HepG2 (cell line): ENCODE results near the gene ZSWIM7. TPM values are rescaled to one million over a fixed set of nuclear protein-coding genes. Genes with fewer than 3 reads are reported as not detected.

Source experiments
- ATAC-seq: fragments of 200-7000 bp; cut with Tn5 transposase; 3 replicates; pipeline ENCODE4 v1.9.1; 2020; ENCODE audit warnings: mild to moderate bottlenecking, moderate library complexity
- BruUV-seq: library from RNA; stranded (reverse); fragments of 400-500 nt; replicated peaks from 2 replicates; lab custom pipeline; 2021; lab: Mats Ljungman, UMichigan
- CTCF ChIA-PET: fragments of 300-600 bp; formaldehyde crosslinking; extraction: SDS; loops from one replicate; lab custom pipeline; 2021; ENCODE audit warnings: low total read pairs, inconsistent platforms, low intra/inter-chr PET ratio; lab: Yijun Ruan, JAX
- POLR2A ChIA-PET: fragments of 350-600 bp; sonication (Branson Sonifier 250); formaldehyde crosslinking; loops from one replicate; lab custom pipeline; 2020; ENCODE audit warnings: antibody characterized with exemption, inconsistent platforms; lab: Yijun Ruan, JAX
- DNase-seq: peaks from one replicate; pipeline ENCODE4 v3.0.0-alpha.2; 2015; ENCODE audit warnings: low spot score
- FAIRE-seq: peaks from 3 replicates; lab custom pipeline; 2011; peaks lifted over from hg19 to GRCh38; lab: Jason Lieb, UNC
- H2AFZ ChIP-seq: one replicate; pipeline ENCODE4 v1.6.1; 2011; ENCODE audit warnings: low read length, inconsistent platforms
- H3K27ac ChIP-seq: fragments of 300-600 bp; 3 replicates; pipeline ENCODE4 v1.8.0; 2011; ENCODE audit warnings: mixed run types, mild to moderate bottlenecking, mixed read lengths, low read length, inconsistent platforms; ENCODE audit not compliant: insufficient read depth; ENCODE audit errors: extremely low read length
- H3K27me3 ChIP-seq, 2 experiments: fragments of 200-600 bp in 1 of 2; 2 replicates in 1 of 2; 3 replicates in 1 of 2; pipeline versions ENCODE4 v1.6.0 to v1.8.0; 2011; ENCODE audit warnings: low read length in 2 of 2, mild to moderate bottlenecking in 2 of 2, moderate library complexity in 2 of 2, inconsistent platforms in 1 of 2; ENCODE audit not compliant: insufficient read depth in 2 of 2, control insufficient read depth in 1 of 2
- H3K36me3 ChIP-seq, 2 experiments: fragments of 200-600 bp in 1 of 2; replicated peaks in 1 of 2; 2 replicates in 1 of 2; 3 replicates in 1 of 2; pipeline versions ENCODE4 v1.5.1 to v1.8.0; 2011; ENCODE audit warnings: low read length in 2 of 2, inconsistent platforms in 1 of 2; ENCODE audit not compliant: insufficient read depth in 2 of 2, control insufficient read depth in 1 of 2
- H3K4me1 ChIP-seq: 2 replicates; pipeline ENCODE4 v1.5.1; 2012; ENCODE audit warnings: low read length, inconsistent platforms; ENCODE audit not compliant: insufficient read depth
- H3K4me2 ChIP-seq: 2 replicates; pipeline ENCODE4 v1.6.0; 2011; ENCODE audit warnings: low read depth, low read length, inconsistent platforms
- H3K4me3 ChIP-seq, 3 experiments: fragments of 200-600 bp in 1 of 3; sonication (generic), shearing (Covaris generic) in 1 of 3; replicated peaks in 1 of 3; 2 replicates each; pipeline ENCODE4 v1.5.1; 2011 to 2016; ENCODE audit warnings: low read length in 3 of 3, inconsistent platforms in 2 of 3, low read depth in 2 of 3, mild to moderate bottlenecking in 2 of 3, control low read depth in 1 of 3, mixed read lengths in 1 of 3; ENCODE audit not compliant: insufficient read depth in 1 of 3
- H3K79me2 ChIP-seq: one replicate; pipeline ENCODE4 v1.6.1; 2011; ENCODE audit warnings: low read length, inconsistent platforms; ENCODE audit not compliant: insufficient read depth
- H3K9ac ChIP-seq: 2 replicates; pipeline ENCODE4 v1.6.0; 2011; ENCODE audit warnings: mild to moderate bottlenecking, low read depth, low read length, inconsistent platforms; ENCODE audit not compliant: insufficient read depth
- H3K9me3 ChIP-seq: 2 replicates; pipeline ENCODE4 v1.5.1; 2012; ENCODE audit warnings: mild to moderate bottlenecking, low read length
- H4K20me1 ChIP-seq: 2 replicates; pipeline ENCODE4 v1.6.0; 2011; ENCODE audit warnings: inconsistent platforms, mild to moderate bottlenecking, low read length, moderate library complexity; ENCODE audit not compliant: insufficient read depth
- KDM3A ChIP-seq: IDR thresholded peaks from 2 replicates; pipeline ENCODE4 v1.6.1; 2018; ENCODE audit warnings: low read depth, missing compliant biosample characterization
- KDM5A ChIP-seq: fragments of 200-600 bp; sonication (generic); IDR thresholded peaks from 2 replicates; pipeline ENCODE4 v1.7.0; 2018; ENCODE audit warnings: antibody characterized with exemption, mild to moderate bottlenecking, low read length, borderline replicate concordance
- LRRFIP1 ChIP-seq: sonication (generic); formaldehyde crosslinking; conservative IDR thresholded peaks from 2 replicates; pipeline ENCODE4 v1.4.0; 2020; ENCODE audit warnings: missing genetic modification reagents
- NR2F1 ChIP-seq, 2 experiments: fragments of 450-650 bp in 1 of 2; formaldehyde crosslinking in 1 of 2; IDR thresholded peaks; 2 replicates each; pipeline versions ENCODE4 v1.5.0 to v1.6.1; 2016 to 2020; ENCODE audit warnings: mild to moderate bottlenecking in 1 of 2, missing compliant biosample characterization in 1 of 2, missing genetic modification reagents in 1 of 2, moderate library complexity in 1 of 2
- PAF1 ChIP-seq: IDR thresholded peaks from 2 replicates; pipeline ENCODE4 v1.6.1; 2016; ENCODE audit warnings: missing genetic modification reagents, missing compliant biosample characterization
- PHB2 ChIP-seq: fragments of 450-650 bp; IDR thresholded peaks from 2 replicates; pipeline ENCODE4 v1.6.1; 2018; ENCODE audit not compliant: partially characterized antibody
- PITX1 ChIP-seq: sonication (generic); formaldehyde crosslinking; IDR thresholded peaks from 2 replicates; pipeline ENCODE4 v1.5.1; 2020; ENCODE audit warnings: mild to moderate bottlenecking, missing genetic modification reagents
- TBL1XR1 ChIP-seq: fragments of 150-350 bp; IDR thresholded peaks from 2 replicates; pipeline ENCODE4 v1.6.1; 2014; ENCODE audit warnings: borderline replicate concordance, low read length; ENCODE audit not compliant: partially characterized antibody
- ZNF230 ChIP-seq: sonication (generic); formaldehyde crosslinking; IDR thresholded peaks from 2 replicates; pipeline ENCODE4 v1.4.0; 2020; ENCODE audit warnings: mild to moderate bottlenecking, missing genetic modification reagents
- WGBS: methylation state at CpG from one replicate; pipeline ENCODE4 v1.1.6; 2017; ENCODE audit warnings: low lambda C conversion rate; 5-methylcytosine and 5-hydroxymethylcytosine counted together
- in situ Hi-C: cut with HindIII; loops from 2 replicates; pipeline ENCODE4 v1.10.0; 2017; ENCODE audit warnings: low pct_unique_long_range_greater_than_20kb; ENCODE audit not compliant: extremely low pct_ligation_motif_present
- intact Hi-C: fragments of 100-400 bp; cut with micrococcal nuclease; formaldehyde crosslinking; loops from one replicate; pipeline ENCODE4 v1.10.0; 2022; ENCODE audit not compliant: unreplicated experiment
- polyA plus RNA-seq, 8 experiments: library from polyadenylated mRNA; depleted of rRNA in 3 of 8; stranded (reverse) in 7 of 8; unstranded in 1 of 8; fragments of >200 nt; fragmentation: Illumina TruSeq in 4 of 8; extraction: Trizol in 4 of 8; gene quantifications; 2 replicates each; pipeline versions ENCODE4 v1.2.1 to v1.2.3, GENCODE V29; 2011 to 2016; ENCODE audit warnings: low read depth in 4 of 8, missing spikeins in 1 of 8, mixed read lengths in 1 of 8; ENCODE audit not compliant: insufficient read depth in 1 of 8
- total RNA-seq, 5 experiments: library from RNA; depleted of rRNA; stranded (reverse); fragments of >200 nt; fragmentation: Illumina TruSeq; extraction: Trizol; gene quantifications; 2 replicates each; pipeline ENCODE4 v1.2.3, GENCODE V29; 2016; ENCODE audit warnings: low read depth in 1 of 5
- TF ChIP-seq, protein P1 (sequence below): sonication (generic); formaldehyde crosslinking; conservative IDR thresholded peaks from 2 replicates; pipeline ENCODE4 v1.4.0; 2020; ENCODE audit warnings: mild to moderate bottlenecking, missing genetic modification reagents, moderate library complexity

The ZSWIM7 gene
- total and polyA plus RNA-seq, 2 of the 13 experiments (the other 11 are each of a cell fraction or from before 2014, with no cell fraction given), result 13.1 to 28.1 TPM

DNA sequence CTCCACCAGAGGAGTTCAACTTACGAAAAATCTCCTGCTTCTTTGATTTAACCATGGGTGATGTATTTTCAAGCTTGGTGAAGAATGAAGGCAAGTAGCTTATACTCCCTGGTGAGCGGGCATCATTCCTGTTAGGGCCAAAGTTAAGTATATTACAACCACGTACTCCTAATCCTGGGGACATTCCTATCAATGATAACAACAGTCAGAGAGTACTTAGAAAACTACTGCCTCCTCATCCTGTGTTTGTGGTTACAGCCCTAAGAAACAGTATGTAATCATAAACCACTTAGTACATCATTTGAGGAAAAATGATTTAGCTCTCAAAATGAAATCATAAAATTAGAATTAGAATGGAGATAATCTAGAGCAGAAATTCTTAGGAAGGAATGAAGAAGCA is 47.5 kb upstream of the ZSWIM7 start:
- BruUV-seq, result no TSS peak
- in situ Hi-C loops, result no loop called here
- Histone ChIP-seq H3K4me3 (no peak overlapping the region), H3K36me3 (peaks cover 22 to 66% of the 10 kb centered on the region in 2 experiments), H4K20me1 (no peaks in the 10 kb centered on the region), H3K79me2 (peaks cover 3% of the 10 kb centered on the region), H3K4me1 (peaks cover 28% of the 10 kb centered on the region), H2AFZ (no peak overlapping the region), H3K4me2 (no peak overlapping the region), H3K9me3 (no peaks in the 10 kb centered on the region), H3K27me3 (no peaks in the 10 kb centered on the region), H3K9ac (no peak overlapping the region), H3K27ac (no peak overlapping the region)
- CTCF ChIA-PET, result no interaction called here
- 100% methylated on average over 3 of the region's 3 CpGs for WGBS
- no peak for DNase-seq
- no peak for ATAC-seq
- POLR2A ChIA-PET, result no interaction called here
- intact Hi-C loops, result no loop called here
- TF ChIP-seq PAF1 (no peak), TBL1XR1 (no peak), PHB2 (no peak), ZNF230 (CRISPR knock-in tag) (no peak), KDM5A (no peak), LRRFIP1 (CRISPR knock-in tag) (no peak), KDM3A (CRISPR knock-in tag) (no peak), NR2F1 (CRISPR knock-in tag; IDR thresholded peaks at IDR 0.05) (no peak), PITX1 (CRISPR knock-in tag) (no peak)
- TF ChIP-seq, protein P1, sequence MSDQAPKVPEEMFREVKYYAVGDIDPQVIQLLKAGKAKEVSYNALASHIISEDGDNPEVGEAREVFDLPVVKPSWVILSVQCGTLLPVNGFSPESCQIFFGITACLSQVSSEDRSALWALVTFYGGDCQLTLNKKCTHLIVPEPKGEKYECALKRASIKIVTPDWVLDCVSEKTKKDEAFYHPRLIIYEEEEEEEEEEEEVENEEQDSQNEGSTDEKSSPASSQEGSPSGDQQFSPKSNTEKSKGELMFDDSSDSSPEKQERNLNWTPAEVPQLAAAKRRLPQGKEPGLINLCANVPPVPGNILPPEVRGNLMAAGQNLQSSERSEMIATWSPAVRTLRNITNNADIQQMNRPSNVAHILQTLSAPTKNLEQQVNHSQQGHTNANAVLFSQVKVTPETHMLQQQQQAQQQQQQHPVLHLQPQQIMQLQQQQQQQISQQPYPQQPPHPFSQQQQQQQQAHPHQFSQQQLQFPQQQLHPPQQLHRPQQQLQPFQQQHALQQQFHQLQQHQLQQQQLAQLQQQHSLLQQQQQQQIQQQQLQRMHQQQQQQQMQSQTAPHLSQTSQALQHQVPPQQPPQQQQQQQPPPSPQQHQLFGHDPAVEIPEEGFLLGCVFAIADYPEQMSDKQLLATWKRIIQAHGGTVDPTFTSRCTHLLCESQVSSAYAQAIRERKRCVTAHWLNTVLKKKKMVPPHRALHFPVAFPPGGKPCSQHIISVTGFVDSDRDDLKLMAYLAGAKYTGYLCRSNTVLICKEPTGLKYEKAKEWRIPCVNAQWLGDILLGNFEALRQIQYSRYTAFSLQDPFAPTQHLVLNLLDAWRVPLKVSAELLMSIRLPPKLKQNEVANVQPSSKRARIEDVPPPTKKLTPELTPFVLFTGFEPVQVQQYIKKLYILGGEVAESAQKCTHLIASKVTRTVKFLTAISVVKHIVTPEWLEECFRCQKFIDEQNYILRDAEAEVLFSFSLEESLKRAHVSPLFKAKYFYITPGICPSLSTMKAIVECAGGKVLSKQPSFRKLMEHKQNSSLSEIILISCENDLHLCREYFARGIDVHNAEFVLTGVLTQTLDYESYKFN, result no peak
- FAIRE-seq, result no peak
